ENCODE measurements around the gene SHISAL1.

SHISAL1 gene

GRCh38 chr22:44203203-44203602, 109.5 kb downstream of the SHISAL1 start:
- Histone ChIP-seq H3K4me1 (ENCODE audit: control insufficient read depth, low read depth, low read length) (no peaks in the 10 kb centered on the region), H3K27me3 (ENCODE audit: control insufficient read depth, insufficient read depth, low read length) (no peaks in the 10 kb centered on the region), H3K36me3 (ENCODE audit: control insufficient read depth, low read depth, low read length) (no peaks in the 10 kb centered on the region), H3K27ac (ENCODE audit: low read length) (no peak overlapping the region), H3K4me3 (ENCODE audit: low read length) (no peak overlapping the region), H3K9ac (ENCODE audit: low read length) (no peak overlapping the region), H3K9me3 (ENCODE audit: control insufficient read depth, low read depth, low read length) (no peaks in the 10 kb centered on the region)

DNA sequence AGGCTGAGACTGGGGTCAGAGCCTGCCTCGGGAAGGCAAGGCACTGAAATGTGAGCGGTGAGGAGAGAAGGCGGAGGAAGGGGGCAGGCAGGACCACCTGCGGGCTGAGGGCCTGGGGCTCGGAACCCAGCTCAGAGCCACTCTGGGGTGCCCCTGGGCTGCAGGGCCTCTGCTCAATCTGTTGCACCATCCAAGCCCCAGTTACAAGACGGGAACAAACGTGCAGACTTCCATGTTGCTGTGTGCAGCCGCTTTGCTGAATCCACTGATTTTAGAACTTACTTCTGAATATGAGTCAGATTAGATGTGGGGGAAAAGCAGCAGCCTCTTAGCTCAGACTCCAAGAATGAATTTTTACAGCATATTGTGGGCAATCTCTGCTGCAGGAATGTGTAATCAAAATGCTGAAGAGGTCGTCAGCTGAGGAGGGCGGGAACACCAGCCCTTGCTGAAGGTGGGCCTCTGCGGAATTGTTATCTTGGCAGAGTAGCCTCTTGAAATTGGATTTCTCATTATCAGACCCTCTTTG, 110.4 kb downstream of the SHISAL1 start:
- Histone ChIP-seq H3K36me3 (ENCODE audit: control insufficient read depth, low read depth, low read length) (no peaks in the 10 kb centered on the region), H3K9ac (ENCODE audit: low read length) (no peak overlapping the region), H3K4me1 (ENCODE audit: control insufficient read depth, low read depth, low read length) (no peaks in the 10 kb centered on the region), H3K27me3 (ENCODE audit: control insufficient read depth, insufficient read depth, low read length) (no peaks in the 10 kb centered on the region), H3K27ac (ENCODE audit: low read length) (no peak overlapping the region), H3K9me3 (ENCODE audit: control insufficient read depth, low read depth, low read length) (no peaks in the 10 kb centered on the region), H3K4me3 (ENCODE audit: low read length) (no peak overlapping the region)

DNA sequence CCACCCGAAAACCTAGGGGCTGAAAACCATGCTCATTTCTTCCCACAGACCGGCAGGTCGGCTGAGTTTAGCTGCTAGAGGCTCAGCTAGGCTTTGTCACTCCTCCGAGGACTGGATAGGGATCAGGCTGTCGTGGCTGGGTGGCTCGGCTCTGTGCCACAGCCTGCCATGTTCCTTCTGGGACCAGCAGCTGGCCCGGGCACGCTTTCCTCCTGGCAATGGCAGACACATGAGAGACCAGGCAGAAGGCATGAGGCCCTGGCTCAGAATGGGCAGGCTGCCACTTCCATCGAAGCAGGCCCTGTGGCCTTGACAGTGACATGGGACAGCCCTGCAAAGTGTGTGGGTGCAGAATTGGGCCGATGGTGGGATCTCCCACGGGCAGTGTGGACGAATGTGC, 111.1 kb downstream of the SHISAL1 start:
- Histone ChIP-seq H3K27ac (ENCODE audit: low read length) (no peak overlapping the region), H3K36me3 (ENCODE audit: control insufficient read depth, low read depth, low read length) (no peaks in the 10 kb centered on the region), H3K9ac (ENCODE audit: low read length) (no peak overlapping the region), H3K9me3 (ENCODE audit: control insufficient read depth, low read depth, low read length) (no peaks in the 10 kb centered on the region), H3K4me1 (ENCODE audit: control insufficient read depth, low read depth, low read length) (no peaks in the 10 kb centered on the region), H3K27me3 (ENCODE audit: control insufficient read depth, insufficient read depth, low read length) (no peaks in the 10 kb centered on the region), H3K4me3 (ENCODE audit: low read length) (no peak overlapping the region)

GRCh38 chr22:44200855-44201550, 111.7 kb downstream of the SHISAL1 start:
- Histone ChIP-seq H3K9ac (ENCODE audit: low read length) (no peak overlapping the region), H3K36me3 (ENCODE audit: control insufficient read depth, low read depth, low read length) (no peaks in the 10 kb centered on the region), H3K9me3 (ENCODE audit: control insufficient read depth, low read depth, low read length) (no peaks in the 10 kb centered on the region), H3K27me3 (ENCODE audit: control insufficient read depth, insufficient read depth, low read length) (no peaks in the 10 kb centered on the region), H3K4me1 (ENCODE audit: control insufficient read depth, low read depth, low read length) (no peaks in the 10 kb centered on the region), H3K4me3 (ENCODE audit: low read length) (no peak overlapping the region), H3K27ac (ENCODE audit: low read length) (no peak overlapping the region)

- H3K9ac ChIP-seq (ENCODE audit: low read length), result no peak overlapping the region
- H3K36me3 ChIP-seq (ENCODE audit: control insufficient read depth, low read depth, low read length), result no peaks in the 10 kb centered on the region
Measured at GRCh38 chr22:44200451-44200850, 112.3 kb downstream of the SHISAL1 start.

DNA sequence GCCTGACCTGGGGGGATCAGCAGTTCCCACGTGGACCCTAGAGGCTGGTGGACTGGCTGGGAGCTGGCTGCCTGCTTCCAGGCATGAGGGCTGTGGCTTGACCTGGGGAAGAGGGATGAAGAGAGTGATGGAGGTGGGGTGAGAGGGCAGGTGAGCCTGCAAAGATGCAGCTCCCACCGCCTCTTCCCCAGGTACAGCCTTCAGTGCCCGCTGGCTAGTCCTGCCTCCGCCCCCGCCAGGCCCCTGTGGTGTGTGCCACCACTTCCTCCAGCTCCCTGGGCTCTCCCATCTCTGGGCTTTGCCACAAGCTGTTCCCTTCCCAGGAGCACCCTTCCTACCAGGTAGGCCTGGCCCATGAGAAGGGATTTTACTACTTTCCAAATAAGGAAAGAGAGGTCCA, 112.9 kb downstream of the SHISAL1 start:
- no peak overlapping the region for H3K27ac ChIP-seq (ENCODE audit: low read length)
- H3K4me1 ChIP-seq (ENCODE audit: control insufficient read depth, low read depth, low read length), result no peaks in the 10 kb centered on the region
- H3K9ac ChIP-seq (ENCODE audit: low read length), result no peak overlapping the region
- H3K9me3 ChIP-seq (ENCODE audit: control insufficient read depth, low read depth, low read length), result no peaks in the 10 kb centered on the region
- no peak overlapping the region for H3K4me3 ChIP-seq (ENCODE audit: low read length)
- H3K36me3 ChIP-seq (ENCODE audit: control insufficient read depth, low read depth, low read length), result no peaks in the 10 kb centered on the region
- no peaks in the 10 kb centered on the region for H3K27me3 ChIP-seq (ENCODE audit: control insufficient read depth, insufficient read depth, low read length)

More at GRCh38 chr22:44200451-44200850, 112.3 kb downstream of the SHISAL1 start:
- Histone ChIP-seq H3K9me3 (ENCODE audit: control insufficient read depth, low read depth, low read length) (no peaks in the 10 kb centered on the region), H3K4me1 (ENCODE audit: control insufficient read depth, low read depth, low read length) (no peaks in the 10 kb centered on the region), H3K27me3 (ENCODE audit: control insufficient read depth, insufficient read depth, low read length) (no peaks in the 10 kb centered on the region), H3K4me3 (ENCODE audit: low read length) (no peak overlapping the region), H3K27ac (ENCODE audit: low read length) (no peak overlapping the region)

GRCh38 chr22:44199164-44199563, 113.6 kb downstream of the SHISAL1 start:
- no peak overlapping the region for H3K9ac ChIP-seq (ENCODE audit: low read length)
- no peak overlapping the region for H3K4me3 ChIP-seq (ENCODE audit: low read length)
- H3K4me1 ChIP-seq (ENCODE audit: control insufficient read depth, low read depth, low read length), result no peaks in the 10 kb centered on the region
- no peaks in the 10 kb centered on the region for H3K9me3 ChIP-seq (ENCODE audit: control insufficient read depth, low read depth, low read length)
- H3K36me3 ChIP-seq (ENCODE audit: control insufficient read depth, low read depth, low read length), result no peaks in the 10 kb centered on the region
- H3K27me3 ChIP-seq (ENCODE audit: control insufficient read depth, insufficient read depth, low read length), result no peaks in the 10 kb centered on the region
- no peak overlapping the region for H3K27ac ChIP-seq (ENCODE audit: low read length)

GRCh38 chr22:44197271-44197670, 115.5 kb downstream of the SHISAL1 start:
- Histone ChIP-seq H3K27me3 (ENCODE audit: control insufficient read depth, insufficient read depth, low read length) (no peaks in the 10 kb centered on the region), H3K9me3 (ENCODE audit: control insufficient read depth, low read depth, low read length) (no peaks in the 10 kb centered on the region), H3K9ac (ENCODE audit: low read length) (no peak overlapping the region)

DNA sequence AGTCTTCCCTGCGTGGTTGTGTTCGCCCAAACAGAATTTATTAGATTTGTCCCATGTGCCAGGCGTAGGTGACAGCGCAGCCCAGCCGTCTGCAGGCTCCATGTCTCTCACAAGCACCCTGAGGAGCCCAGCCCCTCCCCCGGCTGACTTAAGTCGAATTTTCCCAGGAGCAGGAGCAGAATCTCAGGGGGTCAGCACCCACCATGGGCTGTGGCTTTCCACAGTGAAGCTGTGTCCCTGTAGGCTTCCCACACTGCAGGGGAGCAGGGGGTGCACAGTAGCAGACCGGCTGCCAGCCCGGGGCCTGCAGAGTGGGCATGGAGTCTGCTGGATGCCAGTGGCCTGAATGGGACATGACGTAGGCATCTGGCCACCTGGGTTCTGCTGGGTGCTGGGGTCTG, 116.0 kb downstream of the SHISAL1 start:
- Histone ChIP-seq H3K9ac (ENCODE audit: low read length) (no peak overlapping the region), H3K4me3 (ENCODE audit: low read length) (no peak overlapping the region), H3K27me3 (ENCODE audit: control insufficient read depth, insufficient read depth, low read length) (no peaks in the 10 kb centered on the region), H3K27ac (ENCODE audit: low read length) (no peak overlapping the region), H3K36me3 (ENCODE audit: control insufficient read depth, low read depth, low read length) (no peaks in the 10 kb centered on the region), H3K4me1 (ENCODE audit: control insufficient read depth, low read depth, low read length) (no peaks in the 10 kb centered on the region), H3K9me3 (ENCODE audit: control insufficient read depth, low read depth, low read length) (no peaks in the 10 kb centered on the region)

More at GRCh38 chr22:44197271-44197670, 115.5 kb downstream of the SHISAL1 start:
- H3K4me3 ChIP-seq (ENCODE audit: low read length), result no peak overlapping the region
- H3K27ac ChIP-seq (ENCODE audit: low read length), result no peak overlapping the region
- H3K4me1 ChIP-seq (ENCODE audit: control insufficient read depth, low read depth, low read length), result no peaks in the 10 kb centered on the region
- H3K36me3 ChIP-seq (ENCODE audit: control insufficient read depth, low read depth, low read length), result no peaks in the 10 kb centered on the region

GRCh38 chr22:44196241-44196640, 116.5 kb downstream of the SHISAL1 start:
- no peaks in the 10 kb centered on the region for H3K36me3 ChIP-seq (ENCODE audit: control insufficient read depth, low read depth, low read length)
- no peaks in the 10 kb centered on the region for H3K27me3 ChIP-seq (ENCODE audit: control insufficient read depth, insufficient read depth, low read length)
- no peaks in the 10 kb centered on the region for H3K4me1 ChIP-seq (ENCODE audit: control insufficient read depth, low read depth, low read length)
- H3K9me3 ChIP-seq (ENCODE audit: control insufficient read depth, low read depth, low read length), result no peaks in the 10 kb centered on the region
- H3K9ac ChIP-seq (ENCODE audit: low read length), result no peak overlapping the region
- no peak overlapping the region for H3K4me3 ChIP-seq (ENCODE audit: low read length)
- H3K27ac ChIP-seq (ENCODE audit: low read length), result no peak overlapping the region

DNA sequence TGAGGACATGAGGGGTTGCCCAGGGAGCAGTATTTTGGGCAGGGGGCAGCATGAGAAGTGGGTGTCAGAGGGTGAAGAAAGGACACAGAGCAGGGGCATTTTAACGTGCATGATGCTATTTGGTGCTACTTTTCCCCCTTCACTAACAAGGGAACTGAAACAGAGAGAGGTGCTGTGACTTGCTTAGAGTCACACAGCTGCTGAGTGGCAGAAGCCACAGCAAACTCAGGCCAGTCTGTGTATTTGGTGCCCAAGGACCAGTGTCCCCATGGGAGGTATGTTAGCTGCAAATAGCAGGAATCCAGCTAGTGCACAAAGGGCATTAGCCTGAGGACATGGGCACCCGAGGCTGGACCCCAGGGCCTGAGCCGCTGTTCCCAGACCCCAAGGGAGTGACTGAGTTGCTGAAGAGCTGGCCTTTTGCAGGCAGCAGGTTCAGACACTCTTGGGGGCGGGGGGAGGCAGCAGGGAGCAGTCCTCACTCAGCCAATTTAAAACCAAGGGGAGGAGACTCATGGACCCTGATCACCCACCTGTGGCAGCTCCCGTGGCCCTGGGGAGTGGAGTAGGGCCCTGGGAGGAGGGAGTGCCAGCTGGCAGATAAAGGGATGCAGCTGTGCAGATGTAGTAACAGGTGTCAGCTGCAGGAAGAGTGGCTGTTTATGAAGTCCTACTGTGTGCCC, 117.4 kb downstream of the SHISAL1 start:
- H3K27ac ChIP-seq (ENCODE audit: low read length), result no peak overlapping the region
- H3K4me1 ChIP-seq (ENCODE audit: control insufficient read depth, low read depth, low read length), result no peaks in the 10 kb centered on the region
- H3K27me3 ChIP-seq (ENCODE audit: control insufficient read depth, insufficient read depth, low read length), result no peaks in the 10 kb centered on the region
- H3K36me3 ChIP-seq (ENCODE audit: control insufficient read depth, low read depth, low read length), result no peaks in the 10 kb centered on the region
- H3K9ac ChIP-seq (ENCODE audit: low read length), result no peak overlapping the region
- no peaks in the 10 kb centered on the region for H3K9me3 ChIP-seq (ENCODE audit: control insufficient read depth, low read depth, low read length)
- H3K4me3 ChIP-seq (ENCODE audit: low read length), result no peak overlapping the region

DNA sequence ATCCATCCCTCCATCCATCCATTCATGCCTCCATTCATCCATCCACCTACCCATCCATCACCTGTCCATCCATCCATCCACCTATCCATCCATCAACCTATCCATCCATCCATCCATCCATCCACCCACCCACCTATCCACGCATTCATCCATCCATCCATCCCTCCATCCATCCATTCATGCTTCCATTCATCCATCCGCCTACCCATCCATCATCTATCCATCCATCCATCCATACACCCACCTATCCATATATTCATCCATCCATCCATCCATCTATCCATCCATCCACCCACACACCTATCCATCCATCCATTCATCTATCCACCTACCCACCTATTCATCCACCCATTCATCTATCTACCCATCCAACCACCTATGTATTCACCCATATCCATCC, 118.2 kb downstream of the SHISAL1 start:
- Histone ChIP-seq H3K9ac (ENCODE audit: low read length) (no peak overlapping the region), H3K9me3 (ENCODE audit: control insufficient read depth, low read depth, low read length) (no peaks in the 10 kb centered on the region), H3K4me1 (ENCODE audit: control insufficient read depth, low read depth, low read length) (no peaks in the 10 kb centered on the region), H3K36me3 (ENCODE audit: control insufficient read depth, low read depth, low read length) (no peaks in the 10 kb centered on the region), H3K27ac (ENCODE audit: low read length) (no peak overlapping the region), H3K4me3 (ENCODE audit: low read length) (no peak overlapping the region), H3K27me3 (ENCODE audit: control insufficient read depth, insufficient read depth, low read length) (no peaks in the 10 kb centered on the region)

All from iPS-18a (cell line).